ENCODE measurements around the gene APBA2.

APBA2 gene

DNA sequence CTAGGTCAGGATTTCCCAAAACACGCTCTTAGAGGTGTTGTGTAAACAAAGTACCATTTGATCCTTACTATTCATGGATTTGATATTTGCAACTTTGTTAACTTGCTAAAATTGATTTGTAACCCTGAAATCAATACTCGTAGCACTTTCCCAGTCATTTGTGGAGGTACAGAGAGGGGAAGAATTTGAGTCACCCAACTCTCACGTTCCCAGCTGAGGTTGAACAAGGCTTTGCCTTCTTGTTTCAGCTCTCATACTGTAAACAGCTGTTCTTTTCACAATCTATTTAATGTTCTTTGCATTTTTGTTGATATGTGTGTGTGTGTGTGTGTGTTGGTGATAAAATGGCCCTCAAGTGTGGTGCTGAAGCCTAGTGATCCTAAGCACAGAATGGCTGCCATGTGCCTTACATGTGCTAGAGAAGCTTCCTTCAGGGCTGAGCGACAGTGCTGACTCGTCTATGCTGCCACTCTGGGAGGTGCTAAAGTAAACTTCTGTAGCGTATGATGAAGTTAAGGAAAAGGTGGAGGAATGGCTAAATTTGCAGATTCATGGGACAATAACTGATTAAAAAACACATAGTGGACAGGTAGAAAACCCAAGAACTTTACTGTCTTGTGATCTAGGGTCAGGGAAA lies 173.2 kb downstream of the APBA2 start:
- no peak for DNase-seq (ENCODE audit: low read depth)

DNA sequence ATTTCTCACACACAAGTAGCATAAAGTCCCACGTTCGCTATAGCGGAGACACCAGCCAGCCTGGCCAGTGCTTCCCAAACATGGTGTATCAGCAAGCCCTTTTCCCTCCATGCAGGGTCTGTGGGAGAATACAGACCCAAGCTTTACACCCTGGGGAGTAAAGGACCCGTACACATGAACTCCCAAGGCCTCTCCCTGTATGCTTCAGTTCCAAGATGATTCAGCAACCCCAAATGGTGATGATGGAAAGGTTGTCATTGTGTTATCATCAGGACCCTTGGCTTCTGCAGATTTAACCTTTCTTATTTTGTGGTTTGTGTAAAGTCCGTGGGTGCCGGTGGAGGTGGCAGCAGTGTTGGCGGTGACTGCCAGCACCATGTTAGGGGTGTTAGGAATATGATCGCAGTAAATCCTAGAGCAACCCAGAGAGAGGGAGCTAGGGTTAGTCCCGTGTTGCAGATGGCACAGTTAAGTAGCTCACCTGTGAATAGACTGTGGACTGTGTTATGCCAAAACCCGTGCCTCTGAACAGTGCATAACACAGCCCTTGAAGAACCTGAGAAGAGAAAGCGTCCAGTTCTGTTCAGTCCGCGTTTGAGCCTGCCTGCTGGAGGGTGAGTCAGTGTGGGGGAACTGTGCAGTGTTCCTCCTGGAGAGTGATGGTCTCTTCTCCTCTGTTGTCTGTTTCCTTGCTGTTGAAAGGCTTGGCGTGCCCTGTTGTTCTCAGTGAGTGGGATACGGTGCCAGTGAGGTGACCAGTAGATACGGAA lies 174.3 kb downstream of the APBA2 start:
- no peak for DNase-seq (ENCODE audit: low read depth)

DNA sequence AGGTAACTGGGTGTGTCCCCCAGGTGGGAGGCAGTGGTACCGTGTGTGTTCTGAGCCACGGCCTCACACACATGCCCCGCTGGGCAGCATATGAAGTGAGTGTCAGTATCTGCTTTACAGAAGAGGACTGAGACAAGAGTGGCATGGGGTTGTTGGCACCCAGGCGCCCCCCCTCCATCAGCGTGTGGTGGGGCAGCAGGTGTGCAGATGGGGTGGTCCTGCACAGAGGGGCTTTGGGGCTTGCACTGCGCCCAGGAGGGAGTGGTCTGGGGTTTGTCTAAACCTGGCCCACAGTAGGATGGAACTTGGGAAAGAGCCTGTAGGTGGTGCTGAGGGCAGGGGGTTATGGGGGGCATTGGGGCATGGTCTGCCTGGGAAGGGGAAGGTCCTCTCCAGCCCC lies 176.0 kb downstream of the APBA2 start:
- DNase-seq (ENCODE audit: low read depth) = no peak

DNA sequence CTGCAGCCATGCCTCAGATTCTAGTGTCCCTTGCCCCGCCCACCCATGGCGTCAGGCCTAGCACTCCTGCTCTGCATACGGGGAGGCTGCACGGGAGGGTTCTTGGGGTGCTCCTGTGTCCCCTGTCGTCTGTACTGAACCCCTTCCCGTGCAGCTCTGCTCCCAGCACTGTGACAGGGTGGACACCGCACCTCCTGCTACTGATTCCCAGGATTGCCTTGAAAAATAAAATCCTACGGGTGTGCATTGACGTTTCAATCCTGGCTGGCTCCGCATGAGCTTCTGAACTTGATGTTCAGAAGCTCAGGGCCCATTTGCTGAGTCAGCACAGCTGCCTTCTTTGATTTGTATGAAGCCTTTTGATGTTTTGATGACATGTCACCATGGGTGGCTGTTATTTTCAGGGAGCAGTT lies 176.4 kb downstream of the APBA2 start:
- DNase-seq (ENCODE audit: low read depth) = no peak

DNA sequence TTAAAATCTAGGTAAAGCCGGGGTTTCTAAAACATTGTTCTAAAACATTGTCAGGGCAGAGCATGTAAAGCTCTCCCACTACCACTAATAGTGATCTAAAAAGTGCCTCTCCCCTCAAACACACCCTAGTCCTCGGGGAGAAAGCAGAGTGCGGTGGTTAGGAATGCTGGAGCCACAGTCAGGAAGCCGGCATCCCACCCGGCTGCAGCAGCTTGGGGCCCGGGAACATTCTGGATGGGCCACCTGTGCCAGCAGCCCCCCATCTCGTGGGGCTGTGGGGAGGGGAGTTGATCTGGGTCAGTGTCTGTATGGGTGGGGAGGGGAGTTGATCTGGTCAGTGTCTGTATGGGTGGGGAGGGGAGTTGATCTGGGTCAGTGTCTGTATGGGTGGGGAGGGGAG lies 176.9 kb downstream of the APBA2 start:
- DNase-seq (ENCODE audit: low read depth) = no peak

DNA sequence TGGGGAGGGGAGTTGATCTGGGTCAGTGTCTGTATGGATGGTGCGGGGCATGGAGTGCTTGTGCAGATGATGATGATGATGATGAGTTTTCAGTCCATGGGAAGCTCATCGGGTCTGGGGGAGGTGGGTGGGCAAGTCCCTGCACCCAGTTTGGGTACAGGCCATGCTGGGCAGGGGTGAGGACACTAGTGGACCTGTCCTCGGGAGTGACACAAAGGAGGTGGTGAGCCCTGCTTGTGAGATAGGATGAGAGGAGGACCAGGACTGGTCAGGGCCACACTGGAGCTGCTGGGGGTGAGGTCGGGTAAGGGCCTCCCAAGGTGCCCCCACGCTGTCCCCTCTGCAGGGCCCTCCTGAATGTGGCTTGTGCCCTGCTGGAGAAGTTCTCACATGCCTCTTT lies 177.9 kb downstream of the APBA2 start:
- DNase-seq (ENCODE audit: low read depth) = no peak

DNA sequence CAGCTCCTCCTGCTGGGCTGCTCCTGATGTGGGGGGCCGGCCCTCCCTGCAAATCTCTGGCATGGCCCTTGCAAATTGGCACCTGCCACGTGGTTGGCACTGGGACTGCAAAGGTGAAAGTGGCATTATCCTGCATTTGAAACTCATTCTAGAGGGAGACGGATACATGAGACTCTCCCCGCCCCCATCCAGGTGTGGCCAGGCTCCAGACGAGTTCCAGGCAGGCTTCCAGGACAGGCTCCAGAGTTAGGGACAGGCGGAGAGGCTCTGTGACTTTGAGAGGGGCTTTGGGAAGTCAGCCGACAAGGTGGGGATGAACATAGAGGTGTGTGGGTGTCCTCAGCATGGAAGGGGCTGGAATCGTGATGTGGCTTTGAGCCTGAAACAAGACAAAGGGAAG lies 178.5 kb downstream of the APBA2 start:
- DNase-seq (ENCODE audit: low read depth) = no peak

DNA sequence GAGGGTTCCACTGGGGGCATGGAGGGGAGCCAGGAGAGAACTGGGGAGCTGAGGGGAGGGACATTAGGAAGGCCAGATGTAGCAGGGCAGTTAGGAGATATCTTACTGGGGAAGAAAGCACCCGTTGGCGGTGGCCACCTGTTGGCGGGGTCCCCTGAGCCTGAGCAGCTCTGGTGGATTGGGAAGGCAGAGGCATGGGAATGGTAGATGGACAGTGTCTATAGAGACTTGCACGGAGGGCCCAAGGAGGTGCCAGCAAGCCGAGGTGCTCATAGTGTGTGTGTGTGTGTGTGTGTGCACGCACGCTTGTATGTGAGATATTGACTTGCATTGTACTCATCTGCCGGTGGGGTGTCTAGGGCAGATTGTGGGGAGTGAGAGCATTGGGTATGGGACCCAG lies 179.0 kb downstream of the APBA2 start:
- DNase-seq (ENCODE audit: low read depth) = no peak

DNA sequence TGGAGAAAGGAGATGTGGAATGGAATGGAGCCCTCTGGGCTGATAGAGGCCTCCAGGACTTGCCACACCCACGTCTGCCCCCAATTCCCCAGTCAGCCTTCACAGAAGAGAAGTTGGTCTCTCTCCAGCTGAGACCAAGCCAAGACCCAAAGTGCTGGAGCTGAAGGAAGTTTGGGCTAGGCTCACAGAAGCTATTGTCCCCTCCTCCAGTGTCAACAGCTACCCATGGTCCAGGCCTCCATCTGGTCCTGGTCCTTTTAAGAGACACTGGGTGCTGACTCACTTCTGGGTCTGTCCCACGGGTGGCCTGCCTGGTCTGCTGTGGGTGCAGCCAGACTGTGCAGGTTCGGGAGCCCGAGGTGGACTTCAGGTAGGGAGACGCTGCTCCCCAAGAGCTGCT lies 179.8 kb downstream of the APBA2 start:
- no peak for DNase-seq (ENCODE audit: low read depth)

DNA sequence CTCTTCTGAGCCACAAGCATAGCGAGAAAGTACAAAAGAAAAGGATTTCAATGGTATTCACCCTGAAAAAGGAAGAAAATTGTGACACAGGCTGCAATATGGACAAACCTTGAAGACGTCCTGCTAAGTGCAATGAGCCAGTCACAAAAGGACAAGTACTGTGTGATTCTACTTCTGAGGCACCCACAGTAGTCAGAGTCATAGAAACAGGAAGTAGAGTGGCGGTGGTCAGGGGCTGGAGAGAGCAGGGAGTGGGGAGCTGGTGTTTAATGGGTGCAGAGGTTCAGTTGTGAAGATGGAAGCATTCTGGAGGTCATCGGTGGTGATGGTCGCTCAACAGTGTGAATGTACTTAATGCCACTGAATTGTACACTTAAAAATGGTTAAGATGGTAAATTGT lies 180.5 kb downstream of the APBA2 start:
- no peak for DNase-seq (ENCODE audit: low read depth)

DNA sequence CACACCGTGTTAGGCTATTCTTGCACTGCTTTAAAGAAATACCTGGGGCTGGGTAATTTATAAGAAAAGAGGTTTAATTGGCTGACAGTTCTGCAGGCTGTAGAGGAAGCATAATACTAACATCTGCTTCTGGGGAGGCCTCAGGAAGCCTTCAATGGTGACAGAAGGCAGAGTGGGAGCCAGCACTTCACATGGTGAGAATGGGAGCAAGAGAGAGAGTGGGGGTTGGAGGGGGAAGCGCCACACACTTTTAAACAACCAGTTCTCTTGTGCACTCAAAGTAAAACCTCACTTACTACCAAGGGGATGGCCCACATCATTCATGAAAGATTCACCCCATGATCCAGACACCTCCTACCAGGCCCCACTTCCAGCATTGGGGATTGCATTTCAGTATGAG lies 181.1 kb downstream of the APBA2 start:
- no peak for DNase-seq (ENCODE audit: low read depth)

DNA sequence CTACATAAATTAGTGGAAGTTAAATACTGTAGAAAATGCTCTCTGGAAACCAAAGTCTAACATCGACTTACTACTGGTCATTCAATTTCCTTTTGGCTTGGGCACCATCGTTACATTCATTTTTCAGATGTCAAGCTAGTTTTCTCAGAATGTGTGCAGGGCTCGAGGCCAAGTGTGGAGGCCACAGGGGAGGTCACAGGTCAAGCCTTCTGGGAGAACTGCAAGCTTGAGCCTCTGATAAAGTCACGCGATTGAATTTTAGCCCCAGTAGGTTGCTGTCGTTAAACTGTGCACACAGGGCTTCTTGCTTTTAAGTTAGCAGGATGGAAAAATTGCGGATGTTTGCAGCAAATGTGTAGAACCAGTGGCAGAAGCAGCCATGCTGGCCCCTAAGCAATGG lies 182.2 kb downstream of the APBA2 start:
- DNase-seq (ENCODE audit: low read depth) = no peak

DNA sequence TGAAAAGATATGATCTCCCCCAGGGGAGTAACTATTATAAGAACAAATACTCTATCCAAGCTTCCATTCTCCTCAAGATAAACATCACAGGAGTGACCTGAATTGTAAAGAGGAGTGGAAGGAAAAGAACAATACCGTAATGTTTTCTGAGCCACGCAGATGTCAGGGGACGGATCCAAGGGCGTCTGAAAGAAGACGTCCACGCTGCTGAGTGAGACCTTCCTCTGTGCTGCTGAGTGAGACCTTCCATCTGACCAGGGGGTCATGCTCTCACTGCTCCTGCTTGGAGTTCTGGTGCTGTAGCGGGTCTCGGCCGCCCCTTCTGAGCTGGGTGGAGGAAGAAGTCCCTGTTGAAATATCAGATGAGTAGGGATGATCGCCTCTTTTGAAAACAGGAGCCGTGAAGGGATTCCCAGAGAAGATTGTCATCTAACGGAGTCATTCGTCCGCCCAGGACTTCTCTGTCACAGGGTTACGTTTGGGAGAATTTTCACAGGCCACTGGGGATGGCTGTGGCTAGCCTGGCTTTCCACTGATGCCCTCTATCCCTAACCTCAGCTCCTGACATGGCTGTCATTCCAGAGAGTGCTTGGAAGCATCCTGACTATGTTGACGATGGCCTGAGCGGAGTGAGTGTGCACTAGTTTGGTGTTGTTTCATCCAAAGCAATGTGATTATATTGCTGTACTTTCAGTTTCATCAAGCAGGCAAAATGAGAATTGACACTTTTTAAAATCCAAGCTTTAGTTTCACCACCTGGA lies 184.9 kb downstream of the APBA2 start:
- DNase-seq (ENCODE audit: low read depth) = no peak

DNA sequence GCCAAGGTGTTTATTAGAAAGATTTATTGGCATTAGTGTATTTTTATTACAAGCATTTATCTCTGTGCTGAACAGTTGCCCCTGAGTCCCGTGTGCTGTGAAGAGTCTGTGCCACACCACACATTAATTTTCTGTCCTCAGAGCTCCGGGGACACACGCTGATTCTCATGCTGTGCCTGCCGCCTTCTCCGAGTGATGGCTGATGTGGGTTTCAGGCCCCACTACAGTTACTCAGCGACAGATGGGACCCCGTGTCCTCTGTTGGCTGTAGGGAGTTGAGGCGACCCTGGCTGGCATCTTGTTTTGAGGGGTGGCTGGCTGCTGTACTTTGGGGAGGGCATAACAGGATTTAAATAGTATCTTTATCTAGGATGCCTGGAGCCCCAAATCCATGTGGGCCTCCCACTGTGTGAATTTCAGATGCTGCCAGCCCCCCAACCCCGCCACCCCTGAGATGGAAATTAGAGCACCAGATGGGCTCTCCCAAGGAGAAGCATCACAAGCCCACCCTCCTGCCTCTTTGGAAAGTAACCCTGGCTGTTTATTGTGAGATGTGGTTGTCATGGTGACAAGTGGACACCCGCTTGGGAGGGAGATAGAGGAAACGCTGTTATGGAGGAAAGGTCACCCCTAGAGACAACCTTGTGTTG lies 185.6 kb downstream of the APBA2 start:
- DNase-seq (ENCODE audit: low read depth) = no peak

DNA sequence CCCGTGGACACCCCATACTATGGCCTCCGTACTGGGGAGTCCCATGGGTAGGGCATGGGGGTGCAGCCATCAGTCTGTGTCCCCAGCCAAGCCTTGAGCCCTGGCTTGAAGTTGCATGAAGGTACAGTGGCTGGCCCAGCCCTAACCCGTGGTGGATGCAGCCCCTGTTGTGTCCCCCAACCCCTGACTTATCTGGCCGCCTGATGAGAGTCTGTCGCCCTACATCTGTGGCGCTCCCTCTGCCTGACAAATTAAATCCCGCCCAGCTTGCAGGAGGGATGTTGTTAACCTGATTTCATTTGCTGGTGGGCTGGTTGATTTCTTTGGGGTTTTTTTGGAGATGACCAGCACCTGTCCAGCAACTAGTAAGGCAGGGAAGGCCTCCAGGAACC lies 186.1 kb downstream of the APBA2 start:
- DNase-seq (ENCODE audit: low read depth) = no peak

DNA sequence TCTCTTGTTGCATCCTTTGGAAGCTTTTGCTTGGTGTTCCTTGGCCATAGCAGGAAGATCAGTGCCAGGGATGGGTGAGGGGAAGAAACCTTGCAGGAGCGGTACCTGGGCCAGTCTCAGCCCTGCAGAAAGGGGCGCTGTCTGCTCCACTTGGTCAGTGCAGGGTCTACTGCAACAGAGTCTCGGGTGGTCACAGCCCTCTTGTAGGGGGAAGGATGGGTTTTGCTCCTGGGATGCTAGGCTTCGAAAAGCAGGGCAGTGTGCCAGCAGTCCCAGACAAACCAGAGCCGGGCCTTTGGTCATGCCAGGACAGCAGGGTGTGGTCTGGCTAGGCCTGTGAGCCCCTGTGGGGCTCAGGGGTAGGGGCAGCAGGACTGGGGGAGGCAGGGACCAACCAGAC lies 186.7 kb downstream of the APBA2 start:
- DNase-seq (ENCODE audit: low read depth) = no peak

DNA sequence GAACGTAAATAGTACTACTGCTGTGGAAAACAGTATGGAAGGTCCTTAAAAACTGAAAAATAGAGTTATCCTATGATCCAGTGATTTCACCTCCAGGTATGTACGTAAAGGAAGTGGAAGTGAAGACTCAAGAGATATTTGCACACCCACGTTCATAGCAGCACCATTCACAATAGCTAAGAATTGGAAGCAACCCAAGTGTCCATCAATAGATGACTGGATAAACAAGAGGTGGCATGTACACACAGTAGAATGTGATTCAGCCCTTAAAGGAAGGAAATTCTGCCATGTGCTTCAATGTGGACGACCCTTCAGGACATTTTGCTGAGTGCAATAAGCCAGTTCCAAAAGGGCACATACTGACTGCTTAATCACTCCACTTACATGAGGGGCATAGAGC lies 188.3 kb downstream of the APBA2 start:
- DNase-seq (ENCODE audit: low read depth) = no peak

DNA sequence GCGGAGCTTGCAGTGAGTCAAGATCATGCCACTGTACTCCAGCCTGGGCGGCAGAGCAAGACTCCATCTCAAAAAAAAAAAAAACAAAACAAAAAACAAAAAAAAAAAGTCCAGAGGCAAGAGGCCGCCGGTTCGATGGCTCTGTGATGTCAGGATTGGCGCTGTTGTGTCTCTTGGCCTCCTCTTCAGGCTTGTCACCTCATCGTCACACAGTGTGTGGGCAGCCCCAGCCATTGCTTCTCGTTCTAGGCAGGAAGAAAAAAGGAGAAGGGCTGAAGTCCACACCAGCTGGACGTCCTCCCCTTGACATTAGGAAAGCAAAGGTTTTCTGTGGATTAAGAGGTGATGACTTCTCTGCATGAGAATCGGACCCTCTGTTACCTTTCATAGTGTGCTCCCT lies 192.8 kb downstream of the APBA2 start:
- no peak for DNase-seq (ENCODE audit: low read depth)

DNA sequence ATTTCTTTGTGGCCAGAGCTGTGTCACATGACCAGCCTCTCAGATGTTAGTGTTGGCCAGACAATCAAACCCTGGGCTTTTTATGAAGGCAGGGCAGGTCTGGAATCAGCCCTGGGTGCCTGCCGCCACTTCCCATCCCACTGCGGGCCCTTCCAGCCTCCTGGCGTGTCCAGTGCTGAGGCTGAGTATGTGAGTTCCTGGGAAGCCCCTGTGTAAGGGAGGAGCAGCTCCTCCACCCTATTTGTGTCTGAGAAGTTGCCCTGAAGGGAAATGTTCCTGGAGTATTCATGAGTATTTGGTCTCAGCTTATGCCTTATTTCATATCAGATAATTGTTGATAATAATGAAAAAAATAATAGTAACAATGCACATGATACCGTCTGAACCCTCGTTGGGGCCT lies 193.7 kb downstream of the APBA2 start:
- DNase-seq (ENCODE audit: low read depth) = no peak

DNA sequence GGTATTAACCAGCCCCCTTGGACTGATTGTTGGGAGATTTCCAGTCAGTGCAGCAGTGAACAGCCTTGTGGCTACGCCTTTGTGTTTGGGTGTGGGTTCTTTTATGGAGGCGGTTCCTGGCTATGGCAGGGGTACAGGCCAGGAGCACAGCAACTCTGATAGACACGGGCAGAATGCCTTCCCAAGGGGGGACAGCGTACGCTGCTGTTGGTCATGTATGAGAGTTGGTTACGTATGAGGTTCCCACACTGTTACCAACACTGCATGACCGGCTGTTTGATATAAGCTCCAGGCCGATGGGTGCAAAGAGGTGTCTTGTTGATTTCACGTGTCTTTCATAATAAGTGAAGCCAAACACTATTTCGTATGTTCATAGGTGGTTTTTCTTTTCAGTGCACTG lies 196.0 kb downstream of the APBA2 start:
- DNase-seq (ENCODE audit: low read depth) = no peak

DNA sequence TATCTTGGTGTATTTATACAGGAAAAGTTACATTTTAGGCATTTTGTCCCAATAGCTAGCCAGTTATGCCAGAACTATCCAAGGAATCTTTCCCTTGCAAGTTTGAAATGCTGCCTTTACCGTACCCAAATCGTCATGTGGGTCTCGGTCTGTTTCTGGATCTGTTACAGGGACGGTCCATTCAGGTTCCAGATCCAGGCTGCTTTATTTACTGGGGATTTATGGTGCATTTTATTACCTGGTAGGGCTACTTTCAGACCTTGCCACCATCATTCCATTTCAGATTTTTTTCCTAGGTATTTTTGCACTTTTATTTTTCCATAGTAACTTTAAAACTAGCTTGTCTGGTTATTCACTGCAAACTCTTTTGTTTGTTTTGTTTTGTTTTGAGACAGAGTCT lies 197.4 kb downstream of the APBA2 start:
- no peak for DNase-seq (ENCODE audit: low read depth)

DNA sequence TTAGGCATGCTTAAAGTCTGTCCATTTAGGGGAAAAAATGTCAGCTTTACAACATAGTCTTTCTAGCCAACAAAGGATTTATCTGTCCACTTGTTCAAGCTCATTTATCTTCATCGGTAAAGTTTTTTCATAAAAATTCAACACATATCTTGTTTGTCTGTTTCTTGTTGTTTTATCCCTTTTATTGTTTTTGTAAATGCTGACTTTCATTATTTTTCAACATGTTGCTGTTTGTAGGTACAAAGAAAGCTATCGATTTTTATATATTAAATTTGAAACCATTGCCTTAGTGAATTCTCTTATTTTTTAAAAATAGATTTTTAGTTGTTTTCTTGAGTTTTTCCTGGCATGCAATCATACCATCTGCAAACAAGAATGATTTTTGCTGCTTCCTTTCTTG lies 198.1 kb downstream of the APBA2 start:
- no peak for DNase-seq (ENCODE audit: low read depth)

DNA sequence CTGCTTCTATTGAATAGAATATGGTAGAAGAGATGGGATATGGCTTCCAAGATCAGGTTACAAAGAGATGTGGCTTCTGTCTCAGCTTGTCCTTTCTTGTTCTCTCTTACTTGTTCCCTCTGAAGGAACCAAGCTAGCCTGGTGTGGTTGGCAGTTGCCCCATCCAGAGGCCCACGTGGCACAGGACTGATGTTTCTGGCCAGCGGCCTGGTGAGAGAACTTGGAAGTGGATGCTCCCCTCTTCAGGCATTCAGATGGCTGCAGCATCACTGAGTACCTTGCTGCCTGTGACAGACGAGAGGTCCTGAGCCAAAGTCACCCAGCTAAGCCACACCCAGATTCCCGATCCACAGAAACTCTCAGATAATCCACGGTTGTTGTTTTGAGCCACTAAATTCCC lies 200.2 kb downstream of the APBA2 start:
- DNase-seq (ENCODE audit: low read depth) = no peak

Data from stimulated activated CD8-positive, alpha-beta memory T cell treated with anti-CD3 and anti-CD28 coated beads, Interleukin-15, amount 100 ng/mL, for 1 hour (primary cell).